ENCODE measurements around the gene KRT36.

Gene KRT36

DNA sequence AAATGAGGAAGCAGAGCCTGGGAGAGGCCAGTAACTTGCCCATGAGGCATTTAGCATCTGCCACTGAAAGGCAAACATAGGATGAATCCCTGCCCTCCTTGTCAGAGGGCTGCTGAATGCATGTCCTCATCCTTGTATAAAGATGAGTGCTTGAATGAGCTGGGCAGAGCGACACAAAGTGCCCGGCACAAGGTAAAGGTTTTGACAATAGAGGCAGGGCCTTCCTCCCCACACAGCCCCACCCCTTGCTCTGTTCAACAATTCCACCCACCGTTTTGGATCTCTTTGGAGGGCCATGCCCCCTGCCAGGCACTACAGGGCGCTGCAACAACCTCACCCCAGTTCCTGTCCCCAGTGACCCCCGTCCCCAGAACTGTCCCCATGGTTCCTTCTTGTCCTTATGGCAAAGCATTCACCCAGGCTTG lies 39.8 kb upstream of the KRT36 start:
- no peak overlapping the region for H3K4me3 ChIP-seq (ENCODE audit: low read depth, low read length)
- TF ChIP-seq, protein P1, sequence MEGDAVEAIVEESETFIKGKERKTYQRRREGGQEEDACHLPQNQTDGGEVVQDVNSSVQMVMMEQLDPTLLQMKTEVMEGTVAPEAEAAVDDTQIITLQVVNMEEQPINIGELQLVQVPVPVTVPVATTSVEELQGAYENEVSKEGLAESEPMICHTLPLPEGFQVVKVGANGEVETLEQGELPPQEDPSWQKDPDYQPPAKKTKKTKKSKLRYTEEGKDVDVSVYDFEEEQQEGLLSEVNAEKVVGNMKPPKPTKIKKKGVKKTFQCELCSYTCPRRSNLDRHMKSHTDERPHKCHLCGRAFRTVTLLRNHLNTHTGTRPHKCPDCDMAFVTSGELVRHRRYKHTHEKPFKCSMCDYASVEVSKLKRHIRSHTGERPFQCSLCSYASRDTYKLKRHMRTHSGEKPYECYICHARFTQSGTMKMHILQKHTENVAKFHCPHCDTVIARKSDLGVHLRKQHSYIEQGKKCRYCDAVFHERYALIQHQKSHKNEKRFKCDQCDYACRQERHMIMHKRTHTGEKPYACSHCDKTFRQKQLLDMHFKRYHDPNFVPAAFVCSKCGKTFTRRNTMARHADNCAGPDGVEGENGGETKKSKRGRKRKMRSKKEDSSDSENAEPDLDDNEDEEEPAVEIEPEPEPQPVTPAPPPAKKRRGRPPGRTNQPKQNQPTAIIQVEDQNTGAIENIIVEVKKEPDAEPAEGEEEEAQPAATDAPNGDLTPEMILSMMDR (IDR thresholded peaks at IDR 0.05; ENCODE audit: low read depth, low read length, missing control alignments), result no peak
- DNase-seq (ENCODE audit: low read depth), result no peak

DNA sequence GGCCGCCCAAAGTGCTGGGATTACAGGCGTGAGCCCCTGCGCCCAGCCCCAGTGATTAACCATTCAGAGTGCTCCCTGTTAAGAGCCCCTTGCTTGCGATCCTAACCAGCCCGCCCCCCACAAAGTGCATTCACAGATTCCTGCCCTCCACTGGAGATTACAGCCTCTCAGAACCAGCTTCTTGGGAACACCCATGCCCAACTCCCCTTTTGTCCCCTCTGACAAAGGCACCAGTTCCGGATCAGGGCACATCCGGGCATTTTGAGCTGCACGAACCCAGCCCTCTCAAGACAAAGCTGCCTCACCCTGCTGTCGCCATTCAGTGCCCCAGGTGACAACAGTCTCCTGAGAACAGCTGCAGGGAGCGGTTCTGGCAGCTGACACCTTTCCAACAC lies 39.2 kb upstream of the KRT36 start:
- TF ChIP-seq, protein P1 (IDR thresholded peaks at IDR 0.05; ENCODE audit: low read depth, low read length, missing control alignments), result no peak
- H3K4me3 ChIP-seq (ENCODE audit: low read depth, low read length), result no peak overlapping the region
- no peak for DNase-seq (ENCODE audit: low read depth)

DNA sequence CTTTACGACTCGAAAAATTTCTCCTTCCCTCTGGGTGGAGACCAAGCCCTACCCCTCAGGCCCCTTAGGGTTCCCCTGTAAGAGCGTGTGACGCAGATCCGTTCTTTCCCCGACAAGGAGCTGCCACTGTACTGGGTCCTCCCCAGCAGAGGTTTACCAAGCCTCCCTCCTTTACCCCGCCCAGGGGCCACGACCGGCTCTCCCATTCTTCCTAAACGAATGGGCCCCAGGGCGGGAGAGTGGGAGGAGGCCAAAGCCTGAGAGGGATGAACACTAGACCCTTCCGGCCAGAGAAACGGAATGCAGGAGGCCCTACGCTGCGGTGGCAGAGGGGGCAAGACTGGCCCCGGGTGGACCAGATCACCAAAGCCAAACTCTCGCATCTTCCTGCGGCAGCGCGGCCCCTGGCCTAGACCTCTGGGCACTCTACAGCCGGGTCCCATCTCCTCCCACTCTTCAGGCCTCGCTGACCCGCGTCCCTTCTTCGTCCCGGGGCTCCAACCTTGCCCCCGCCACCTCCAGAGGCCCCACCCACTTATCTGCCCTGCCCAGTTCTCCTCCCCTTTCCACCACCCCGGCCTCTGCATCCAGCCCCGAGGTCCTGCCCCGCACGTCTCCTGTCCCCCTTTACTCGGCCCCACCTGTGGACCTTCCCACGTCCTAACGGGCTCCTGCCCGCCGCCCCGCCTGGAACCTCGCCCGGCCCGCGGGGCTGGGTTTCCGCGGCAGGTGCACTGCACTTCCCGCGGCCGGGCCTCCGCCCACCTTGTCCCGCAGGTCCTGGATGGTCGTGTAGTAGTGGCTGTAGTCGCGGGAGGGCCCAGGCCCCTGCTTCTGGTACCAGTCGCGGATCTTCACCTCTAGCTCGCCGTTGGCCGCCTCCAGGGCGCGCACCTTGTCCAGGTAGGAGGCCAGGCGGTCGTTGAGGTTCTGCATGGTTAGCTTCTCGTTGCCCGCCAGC lies 37.6 kb upstream of the KRT36 start:
- DNase-seq (ENCODE audit: low read depth), result no peak
- TF ChIP-seq, protein P1 (IDR thresholded peaks at IDR 0.05; ENCODE audit: low read depth, low read length, missing control alignments), result no peak
- H3K4me3 ChIP-seq (ENCODE audit: low read depth, low read length), result no peak overlapping the region

DNA sequence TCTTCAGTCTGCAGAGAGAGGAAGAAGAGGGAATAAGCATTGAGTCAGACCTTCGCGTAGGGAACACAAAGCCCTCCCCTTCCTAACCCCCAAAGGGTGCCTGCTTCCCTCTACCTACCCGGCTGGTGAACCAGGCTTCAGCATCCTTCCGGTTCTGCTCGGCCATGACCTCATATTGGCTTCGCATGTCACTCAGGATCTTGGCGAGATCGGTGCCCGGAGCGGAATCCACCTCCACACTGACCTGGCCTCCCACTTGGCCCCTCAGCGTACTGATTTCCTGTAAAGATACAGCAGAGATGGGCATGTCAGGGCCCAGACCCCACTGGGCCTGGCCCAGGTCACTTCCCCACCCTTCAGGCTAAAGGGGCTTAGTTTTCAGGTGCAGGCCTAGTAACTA lies 34.6 kb upstream of the KRT36 start:
- H3K4me3 ChIP-seq (ENCODE audit: low read depth, low read length), result no peak overlapping the region
- no peak for DNase-seq (ENCODE audit: low read depth)
- TF ChIP-seq, protein P1 (IDR thresholded peaks at IDR 0.05; ENCODE audit: low read depth, low read length, missing control alignments), result no peak

DNA sequence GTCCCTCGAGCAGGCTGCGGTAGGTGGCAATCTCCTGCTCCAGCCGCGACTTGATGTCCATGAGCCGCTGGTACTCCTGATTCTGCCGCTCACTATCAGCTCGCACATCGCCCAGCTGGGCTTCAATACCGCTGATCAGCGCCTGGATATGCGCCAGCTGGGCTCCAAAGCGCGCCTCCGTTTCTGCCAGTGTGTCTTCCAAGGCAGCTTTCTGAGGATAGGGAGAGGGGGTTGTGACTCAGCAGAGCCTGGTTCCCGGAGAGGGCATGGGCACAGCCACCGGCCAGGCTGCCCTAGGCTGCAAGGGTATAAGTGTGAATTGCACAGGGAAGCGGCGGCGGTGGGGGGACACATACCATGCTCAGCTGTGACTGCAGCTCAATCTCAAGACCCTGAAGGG lies 34.1 kb upstream of the KRT36 start:
- no peak overlapping the region for H3K4me3 ChIP-seq (ENCODE audit: low read depth, low read length)
- DNase-seq (ENCODE audit: low read depth), result no peak
- TF ChIP-seq, protein P1 (IDR thresholded peaks at IDR 0.05; ENCODE audit: low read depth, low read length, missing control alignments), result no peak

DNA sequence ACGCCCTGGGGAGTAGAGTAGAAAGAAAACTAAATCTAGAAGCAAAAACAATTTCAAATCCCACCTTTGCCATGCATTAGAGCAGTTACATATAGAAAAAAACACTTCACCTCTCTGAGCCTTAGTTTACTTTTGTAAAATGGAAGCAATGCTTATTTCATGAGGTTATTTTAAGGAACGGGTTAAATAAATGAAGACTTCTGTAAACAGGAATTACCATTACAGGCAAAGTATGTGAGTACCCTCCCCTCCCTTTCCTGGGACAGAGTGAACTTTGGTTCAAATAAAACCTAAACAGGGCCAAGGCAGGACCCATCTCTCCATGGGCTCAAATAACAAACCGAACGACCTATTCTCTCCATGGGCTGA lies 33.5 kb upstream of the KRT36 start:
- no peak for DNase-seq (ENCODE audit: low read depth)
- no peak overlapping the region for H3K4me3 ChIP-seq (ENCODE audit: low read depth, low read length)
- TF ChIP-seq, protein P1 (IDR thresholded peaks at IDR 0.05; ENCODE audit: low read depth, low read length, missing control alignments), result no peak

All from GM12864 (cell line).